HEK293T (cell line): Measurements from ENCODE around the gene ALKBH3.

Experiments used
- FOXM1 ChIP-seq: fragments of 450-650 bp; IDR thresholded peaks from 2 replicates; pipeline ENCODE4 v1.6.1; 2017; ENCODE audit warnings: mild to moderate bottlenecking, borderline replicate concordance
- NFRKB ChIP-seq: fragments of 450-650 bp; IDR thresholded peaks from 2 replicates; pipeline ENCODE4 v1.6.1; 2016; ENCODE audit warnings: mild to moderate bottlenecking, moderate library complexity

DNA sequence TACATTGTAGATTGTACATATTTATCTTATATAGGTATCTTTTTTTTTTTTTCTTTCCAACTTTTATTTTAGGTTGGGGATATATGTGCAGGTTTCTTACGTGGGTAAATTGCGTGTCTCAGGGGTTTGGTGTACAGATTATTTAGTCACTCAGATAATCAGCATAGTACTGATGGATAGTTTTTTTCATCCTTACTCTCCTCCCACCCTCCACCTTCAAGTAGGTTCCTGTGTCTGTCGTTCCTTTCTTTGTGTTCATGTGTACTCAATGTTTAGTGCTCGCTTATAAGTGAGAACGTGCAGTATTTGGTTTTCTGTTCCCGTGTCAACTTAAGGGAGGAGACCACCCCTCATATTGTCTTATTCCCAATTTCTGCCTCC, 71.4 kb downstream of the ALKBH3 start:
- no peak for TF ChIP-seq NFRKB
- no peak for TF ChIP-seq FOXM1
